ENCODE measurements around the gene MSANTD1.

DNA sequence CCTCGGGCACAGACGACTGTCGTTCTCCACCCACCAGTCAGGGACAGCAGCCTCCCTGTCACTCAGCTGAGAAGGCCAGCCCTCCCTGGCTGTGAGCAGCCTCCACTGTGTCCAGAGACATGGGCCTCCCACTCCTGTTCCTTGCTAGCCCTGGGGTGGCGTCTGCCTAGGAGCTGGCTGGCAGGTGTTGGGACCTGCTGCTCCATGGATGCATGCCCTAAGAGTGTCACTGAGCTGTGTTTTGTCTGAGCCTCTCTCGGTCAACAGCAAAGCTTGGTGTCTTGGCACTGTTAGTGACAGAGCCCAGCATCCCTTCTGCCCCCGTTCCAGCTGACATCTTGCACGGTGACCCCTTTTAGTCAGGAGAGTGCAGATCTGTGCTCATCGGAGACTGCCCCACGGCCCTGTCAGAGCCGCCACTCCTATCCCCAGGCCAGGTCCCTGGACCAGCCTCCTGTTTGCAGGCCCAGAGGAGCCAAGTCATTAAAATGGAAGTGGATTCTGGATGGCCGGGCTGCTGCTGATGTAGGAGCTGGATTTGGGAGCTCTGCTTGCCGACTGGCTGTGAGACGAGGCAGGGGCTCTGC is 7.9 kb upstream of the MSANTD1 start:
- TF ChIP-seq SUZ12 (IDR thresholded peaks at IDR 0.05) (no peak), BHLHE40 (IDR thresholded peaks at IDR 0.05; ENCODE audit: borderline replicate concordance) (no peak), TARDBP (IDR thresholded peaks at IDR 0.05) (no peak), ZNF384 (IDR thresholded peaks at IDR 0.05) (no peak), LEF1 (IDR thresholded peaks at IDR 0.05; ENCODE audit: borderline replicate concordance) (no peak), SP1 (IDR thresholded peaks at IDR 0.05) (no peak), L3MBTL2 (conservative IDR thresholded peaks at IDR 0.05) (no peak), ELF4 (IDR thresholded peaks at IDR 0.05) (no peak), NFRKB (IDR thresholded peaks at IDR 0.05) (no peak)

All from HEK293T (cell line).